Fibroblast of lung (primary cell): Measurements from ENCODE around the gene GRN.
A peak's percentile ranks its signal among the peaks of the same experiment; 100 is the strongest.

Source experiments
- CTCF ChIP-seq, 2 donors: IDR thresholded peaks in 1 of 2; conservative IDR thresholded peaks in 1 of 2; 1 replicate in 1 of 2; 2 replicates in 1 of 2; pipeline ENCODE4 v1.5.1; 2011 to 2012; ENCODE audit warnings: low read length in 2 of 2, control low read depth in 1 of 2, inconsistent platforms in 1 of 2, low read depth in 1 of 2, mild to moderate bottlenecking in 1 of 2
- EZH2 ChIP-seq: IDR thresholded peaks from 2 replicates; pipeline ENCODE4 v1.5.1; 2012; ENCODE audit warnings: low read length, control low read depth, mild to moderate bottlenecking; ENCODE audit errors: missing control alignments

DNA sequence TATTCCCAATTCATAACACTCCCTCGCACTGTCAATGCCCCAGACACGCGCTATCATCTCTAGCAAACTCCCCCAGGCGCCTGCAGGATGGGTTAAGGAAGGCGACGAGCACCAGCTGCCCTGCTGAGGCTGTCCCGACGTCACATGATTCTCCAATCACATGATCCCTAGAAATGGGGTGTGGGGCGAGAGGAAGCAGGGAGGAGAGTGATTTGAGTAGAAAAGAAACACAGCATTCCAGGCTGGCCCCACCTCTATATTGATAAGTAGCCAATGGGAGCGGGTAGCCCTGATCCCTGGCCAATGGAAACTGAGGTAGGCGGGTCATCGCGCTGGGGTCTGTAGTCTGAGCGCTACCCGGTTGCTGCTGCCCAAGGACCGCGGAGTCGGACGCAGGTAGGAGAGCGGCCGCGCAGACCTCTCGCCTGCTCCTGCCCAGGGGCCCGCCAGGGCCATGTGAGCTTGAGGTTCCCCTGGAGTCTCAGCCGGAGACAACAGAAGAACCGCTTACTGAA is at the start of gene GRN:
- TF ChIP-seq CTCF (conservative IDR thresholded peaks at IDR 0.05 in 1 of 2, IDR thresholded peaks at IDR 0.05 in 1 of 2; ENCODE audit: low read depth in 1 of 2, low read length in 2 of 2): peak in 1 of 2 donors; percentile 1
- TF ChIP-seq EZH2: no peak
